GM19467 (cell line): ENCODE measurements around the gene ADCY4.

Experiments used
- ATAC-seq: cut with Tn5 transposase; IDR thresholded peaks from one replicate; pipeline ENCODE4 v1.9.1; 2021; ENCODE audit warnings: mild to moderate bottlenecking, moderate library complexity; ENCODE audit not compliant: unreplicated experiment

ADCY4 gene

DNA sequence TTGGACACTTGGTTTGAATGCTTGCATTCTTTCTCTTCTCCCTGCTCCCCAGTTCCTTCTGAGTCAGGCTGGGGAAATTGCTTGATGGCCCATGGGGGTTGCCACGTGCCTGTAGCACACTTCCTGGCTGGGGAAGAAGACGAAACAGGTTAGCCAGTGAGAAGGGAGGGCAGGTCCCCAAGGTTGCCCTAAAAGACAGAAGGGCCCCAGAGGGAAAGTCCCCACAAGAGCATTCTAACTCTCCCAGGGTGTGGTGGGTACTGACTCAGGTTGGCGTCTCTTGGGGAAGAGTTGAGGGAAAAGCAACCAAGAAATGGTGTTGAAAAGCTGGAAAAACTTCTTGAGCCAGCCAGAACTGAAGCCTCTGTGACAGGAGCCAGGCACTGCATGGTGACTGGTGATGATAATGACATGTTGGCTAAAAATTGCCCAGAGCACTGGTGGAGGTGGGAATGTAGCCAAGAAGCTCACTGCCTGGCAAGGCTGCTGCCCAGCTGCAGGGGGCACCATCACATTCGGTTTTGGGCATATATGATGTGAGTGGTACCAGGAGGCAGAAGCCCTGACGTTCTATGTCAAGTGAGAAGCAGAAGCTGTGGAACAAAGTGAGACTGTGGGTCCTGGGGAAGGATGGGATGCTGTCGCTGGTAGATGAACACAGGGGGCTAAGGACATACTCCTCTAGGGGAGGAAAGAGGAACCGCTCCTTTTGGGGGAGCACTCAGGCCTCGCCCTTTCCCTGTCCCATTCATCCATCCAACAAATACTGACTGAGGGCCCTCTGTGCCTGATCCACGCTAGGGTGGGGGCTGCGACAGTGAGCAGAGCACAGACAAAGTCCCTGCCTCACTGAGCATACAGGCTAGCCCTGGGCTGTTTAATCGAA is 55.3 kb downstream of the ADCY4 start:
- no peak for ATAC-seq

DNA sequence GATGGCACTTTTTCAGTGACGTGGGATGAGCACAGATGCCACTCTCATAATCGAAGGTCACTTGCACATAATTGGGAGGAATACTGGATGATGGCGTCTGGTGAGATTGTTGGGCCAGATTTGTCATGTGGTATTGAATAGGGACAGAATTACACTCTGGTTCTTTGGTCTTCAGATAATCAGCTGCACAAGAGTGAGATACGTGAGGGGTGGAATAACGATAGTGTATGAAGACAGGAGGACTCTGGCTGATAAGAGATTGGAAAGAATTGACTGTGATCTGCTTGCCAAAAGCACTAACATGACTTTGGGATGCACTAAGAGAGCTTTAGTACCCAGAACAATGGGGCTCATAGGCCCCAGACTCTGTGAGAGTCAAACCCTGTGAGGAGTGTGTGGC is 56.4 kb downstream of the ADCY4 start:
- ATAC-seq, result no peak

DNA sequence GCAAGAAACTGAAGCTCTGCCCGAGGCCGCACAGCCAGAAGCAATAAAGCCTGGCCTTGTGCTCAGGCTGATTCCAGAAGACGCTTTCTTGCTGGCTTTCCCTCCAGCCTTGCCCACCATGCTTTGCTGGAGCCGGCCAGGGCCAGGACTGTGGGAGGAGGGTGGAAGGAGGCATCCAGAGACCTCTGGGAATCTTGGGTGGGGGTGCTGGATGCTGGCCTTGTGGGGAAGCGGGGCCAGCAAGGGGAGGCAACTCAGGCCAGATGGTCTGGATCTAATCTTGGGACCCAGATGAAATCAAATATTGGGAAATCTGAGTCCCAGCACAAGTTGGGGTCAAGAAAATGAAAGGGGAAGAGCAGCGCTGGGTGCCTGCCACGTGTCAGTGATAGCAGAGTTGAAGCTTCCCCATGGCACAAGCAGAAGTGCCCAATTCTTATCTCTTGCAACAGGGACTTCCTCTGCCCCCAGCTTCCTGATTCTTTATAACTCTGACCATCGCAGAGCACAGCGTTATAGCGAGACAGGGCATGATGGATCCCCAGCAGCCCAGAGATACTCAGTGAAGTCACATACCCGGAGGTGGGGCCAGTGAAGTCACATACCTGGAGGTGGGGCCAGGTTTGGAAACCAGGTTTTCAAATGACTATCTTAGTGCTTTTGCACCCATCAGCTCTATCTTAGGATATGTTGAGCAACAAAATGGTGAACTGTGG is 57.1 kb downstream of the ADCY4 start:
- ATAC-seq, result no peak

DNA sequence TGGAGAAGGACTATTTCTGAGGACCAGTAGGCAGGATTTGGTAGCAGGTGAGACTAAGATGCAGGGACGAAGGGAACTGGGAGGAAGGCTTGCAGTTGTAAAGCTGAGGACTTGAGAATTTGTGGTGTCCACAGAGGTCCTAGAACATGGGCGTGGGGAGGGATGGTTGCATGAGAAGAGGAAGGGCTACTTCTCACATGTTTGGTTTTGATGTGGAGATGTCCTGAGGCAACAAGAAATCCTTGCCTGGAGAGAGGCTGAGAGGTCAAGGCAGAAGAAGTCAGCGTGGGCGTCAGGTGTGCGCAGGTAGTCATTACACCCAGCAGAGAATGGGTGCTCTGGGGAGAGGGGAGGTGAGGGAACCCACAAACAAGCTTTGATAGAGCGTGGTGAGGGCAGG is 57.8 kb downstream of the ADCY4 start:
- no peak for ATAC-seq

DNA sequence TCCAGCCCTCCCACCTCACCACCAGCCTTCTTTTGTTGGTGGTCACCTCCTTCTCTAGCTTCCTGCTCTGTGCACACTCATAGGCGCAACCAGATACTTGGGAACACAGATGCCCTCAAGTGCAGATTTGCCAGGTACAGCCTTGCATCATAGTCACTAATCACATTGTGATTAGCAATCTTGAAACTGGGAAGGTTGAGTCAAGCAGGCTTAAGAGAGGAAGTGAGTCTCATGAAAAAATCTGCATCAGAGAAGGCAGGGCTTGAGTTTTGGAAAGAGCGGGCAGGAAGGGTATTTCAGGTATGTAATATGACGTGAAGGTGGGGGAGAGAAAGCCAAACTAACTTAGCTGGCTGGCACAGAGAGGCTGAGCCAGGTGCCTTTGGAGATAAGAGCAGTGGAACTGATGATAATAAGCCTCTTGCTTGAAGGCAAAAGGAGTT is 60.7 kb downstream of the ADCY4 start:
- peak; percentile 37 for ATAC-seq

DNA sequence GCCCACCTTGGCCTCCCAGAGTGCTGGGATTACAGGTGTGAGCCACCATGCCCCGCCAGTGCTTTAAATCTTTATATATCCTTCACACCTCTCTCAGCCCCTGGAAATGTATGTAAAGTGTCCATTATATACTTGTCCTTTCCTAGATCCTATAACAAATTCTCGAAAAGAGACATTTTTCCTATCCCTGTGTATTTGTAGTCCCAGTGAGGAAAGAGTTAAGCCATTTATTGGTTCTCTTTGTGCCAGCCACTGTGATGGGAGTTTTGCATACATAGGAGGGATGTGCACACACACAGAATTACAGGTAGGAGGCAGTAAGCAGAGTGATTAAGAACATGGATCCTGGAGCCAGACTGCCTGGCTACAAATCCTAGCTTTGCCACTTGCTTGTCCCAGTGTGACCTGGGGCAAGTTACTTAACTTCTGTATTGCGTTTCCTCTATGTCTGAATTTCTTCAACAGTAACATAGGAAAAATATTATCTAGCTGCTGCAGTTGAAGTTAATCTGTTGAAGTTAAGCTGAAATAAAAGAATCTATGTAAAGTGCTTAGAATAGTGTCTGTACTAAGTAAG is 61.4 kb downstream of the ADCY4 start:
- no peak for ATAC-seq

DNA sequence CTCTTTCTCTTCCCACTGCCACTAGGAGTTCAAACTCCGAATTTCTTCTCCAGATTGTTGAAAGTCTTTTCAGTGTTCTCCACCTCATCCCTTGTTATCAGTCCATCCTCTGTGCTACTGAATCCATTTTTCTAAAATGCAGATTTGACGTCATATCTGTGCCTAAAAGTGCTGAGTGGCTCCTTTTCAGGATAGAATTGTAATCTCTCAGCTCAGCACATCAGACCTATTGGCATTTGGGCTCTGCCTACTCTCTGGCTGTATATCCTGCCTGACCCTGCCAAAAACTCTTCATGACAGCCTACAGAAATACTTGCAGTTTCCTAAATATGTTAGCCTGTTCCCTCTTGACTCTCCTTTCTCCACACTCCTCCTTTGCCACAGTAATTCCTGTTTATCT is 62.4 kb downstream of the ADCY4 start:
- no peak for ATAC-seq

DNA sequence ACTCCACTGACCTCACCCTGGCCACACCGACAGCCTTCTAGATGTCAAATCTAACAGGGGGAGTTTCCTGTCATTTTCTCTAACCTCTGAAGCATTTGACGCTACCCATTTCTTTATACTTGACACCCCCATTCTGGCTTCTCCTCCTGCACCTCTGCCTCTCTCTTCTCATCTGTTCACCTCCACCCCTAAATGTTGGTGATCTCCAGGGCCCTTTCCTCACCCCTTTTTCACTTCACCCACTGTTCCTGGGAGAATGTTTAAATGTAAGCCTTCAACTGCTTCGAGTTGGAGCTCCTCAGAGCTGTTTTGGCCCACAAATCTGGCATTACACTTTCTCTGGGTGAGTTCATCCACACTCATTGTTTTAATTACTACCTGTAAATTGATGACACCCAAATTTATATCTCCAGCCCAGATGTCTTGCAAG is 63.0 kb downstream of the ADCY4 start:
- no peak for ATAC-seq

DNA sequence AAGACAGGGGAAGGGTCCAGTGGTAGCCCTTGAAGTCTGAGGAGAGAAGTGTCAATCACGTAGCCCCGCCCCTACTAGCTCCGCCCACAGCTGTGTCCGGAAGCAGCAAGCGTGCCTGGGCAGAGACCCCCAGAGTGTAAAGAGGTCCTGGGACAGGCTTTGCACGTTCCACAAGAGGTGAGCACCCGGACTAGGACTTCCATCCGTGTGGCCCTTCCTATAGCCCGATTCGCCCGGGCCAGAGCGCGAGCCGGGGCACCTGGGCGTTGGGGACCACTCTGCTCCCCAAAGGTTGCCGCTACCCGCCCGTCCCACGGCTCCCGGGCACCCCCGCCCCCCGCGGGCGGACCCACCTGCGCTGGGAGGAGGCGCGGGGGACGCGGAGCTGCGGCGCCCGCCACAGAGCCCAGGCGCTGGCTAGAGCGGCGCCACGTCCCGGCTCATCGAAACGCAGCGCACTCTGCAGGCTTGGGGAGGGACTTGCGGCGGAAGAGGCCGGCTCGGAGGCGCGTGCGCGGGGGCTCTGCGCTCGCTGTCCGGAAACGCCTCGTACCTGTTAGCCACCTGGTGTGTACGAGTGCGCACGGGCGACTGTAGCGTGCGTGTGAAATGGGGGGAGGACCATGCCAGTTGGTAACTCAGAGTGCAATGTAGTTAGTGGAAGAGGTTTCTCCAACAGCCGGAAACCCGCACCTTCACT is 63.6 kb downstream of the ADCY4 start, which contains the start of gene RABGGTA:
Gene RABGGTA, minus strand, starts transcription at position 464 of the 700 bp plus-strand sequence. CDS start 482 bp downstream, outside the sequence.
- ATAC-seq, result peak; percentile 85

DNA sequence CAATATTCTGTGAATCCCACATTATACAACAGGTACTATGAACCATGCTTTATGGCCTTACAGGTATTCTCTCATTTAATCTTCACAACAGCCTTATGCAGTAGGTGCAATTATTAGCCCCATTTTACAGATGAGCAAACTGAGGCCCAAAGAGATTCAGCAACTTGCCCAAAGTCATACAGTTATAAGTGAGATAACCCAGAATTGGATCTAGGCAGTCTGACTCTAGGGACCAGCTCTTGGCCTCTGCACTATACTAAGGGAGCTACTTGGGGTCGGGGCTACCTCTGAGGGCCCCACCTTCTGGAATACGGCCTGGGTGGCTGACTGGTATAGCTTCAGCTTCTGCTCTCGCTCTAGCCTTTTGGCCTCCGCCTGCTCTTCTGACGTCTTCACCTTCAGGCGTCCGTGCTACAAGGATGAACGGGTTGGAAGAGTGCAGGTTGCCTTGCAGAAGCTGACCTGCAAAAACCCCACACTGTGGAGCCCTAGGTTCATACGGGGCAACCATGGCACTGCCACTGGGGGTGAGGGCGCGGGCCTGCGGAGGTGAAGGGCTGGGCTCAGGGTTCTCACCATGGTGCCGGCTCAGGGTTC is 64.2 kb downstream of the ADCY4 start:
- no peak for ATAC-seq

DNA sequence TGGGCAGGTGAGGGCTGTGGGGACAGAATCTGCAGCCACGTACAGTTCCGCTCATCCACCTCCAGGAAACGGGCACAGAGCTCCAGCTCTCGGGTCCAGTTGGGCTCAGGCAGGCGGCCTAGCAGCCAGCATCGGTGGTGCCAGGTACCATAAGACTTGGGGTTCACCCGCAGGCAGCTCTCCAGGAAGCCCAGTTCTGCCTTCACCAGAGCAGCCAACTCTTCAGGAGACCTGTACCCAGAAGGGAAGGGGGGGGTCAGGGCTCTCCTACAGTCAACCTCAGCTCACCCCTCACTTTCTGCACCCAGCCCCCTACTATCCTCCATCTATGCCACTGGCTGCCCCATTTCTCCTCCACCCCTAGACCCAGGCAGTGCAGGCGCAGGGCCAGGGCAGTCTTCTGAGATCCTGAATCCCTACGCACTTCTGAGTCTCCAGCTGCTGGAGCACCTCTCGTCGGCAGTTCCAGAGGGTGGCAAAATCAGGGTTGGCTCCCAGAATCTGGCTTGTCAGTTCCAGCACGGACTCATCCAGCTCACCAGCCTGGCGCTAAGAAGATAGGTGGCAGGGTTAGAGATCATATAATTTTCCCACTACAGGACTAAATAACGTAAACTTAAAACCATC is 64.8 kb downstream of the ADCY4 start:
- no peak for ATAC-seq

DNA sequence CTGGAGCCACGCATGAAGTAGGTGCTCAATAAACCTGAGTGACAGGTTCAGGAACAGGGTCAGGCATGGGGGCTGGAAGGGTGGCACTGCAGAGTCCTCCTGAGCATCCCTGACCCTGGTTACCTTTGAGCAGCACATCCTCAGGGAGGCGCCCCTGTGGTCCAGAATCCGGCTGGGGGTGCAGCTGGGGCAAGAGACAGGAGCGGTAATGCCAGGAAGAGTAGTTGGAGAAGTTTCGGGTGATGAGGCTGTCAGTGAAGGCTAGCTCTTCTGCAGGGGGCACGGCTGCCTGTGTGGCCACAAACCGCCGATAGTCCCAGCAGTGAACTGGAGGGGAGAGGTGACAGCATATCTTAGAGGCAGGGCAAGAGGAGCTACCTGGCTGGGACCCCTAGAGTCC is 65.5 kb downstream of the ADCY4 start:
- ATAC-seq, result no peak
